ENCODE measurements around the gene DIP2B. TPM values are rescaled to one million over a fixed set of nuclear protein-coding genes. Genes with fewer than 3 reads are reported as not detected.
A peak's percentile ranks its signal among the peaks of the same experiment; 100 is the strongest.
"Not testable (repeated sequence)": the region's sequence is repeated elsewhere in the genome, so short reads cannot be mapped to it uniquely, and the experiment has no call there.

The DIP2B gene
- total RNA-seq, 1 donor from 2014 or later, result 21.3 TPM

DNA sequence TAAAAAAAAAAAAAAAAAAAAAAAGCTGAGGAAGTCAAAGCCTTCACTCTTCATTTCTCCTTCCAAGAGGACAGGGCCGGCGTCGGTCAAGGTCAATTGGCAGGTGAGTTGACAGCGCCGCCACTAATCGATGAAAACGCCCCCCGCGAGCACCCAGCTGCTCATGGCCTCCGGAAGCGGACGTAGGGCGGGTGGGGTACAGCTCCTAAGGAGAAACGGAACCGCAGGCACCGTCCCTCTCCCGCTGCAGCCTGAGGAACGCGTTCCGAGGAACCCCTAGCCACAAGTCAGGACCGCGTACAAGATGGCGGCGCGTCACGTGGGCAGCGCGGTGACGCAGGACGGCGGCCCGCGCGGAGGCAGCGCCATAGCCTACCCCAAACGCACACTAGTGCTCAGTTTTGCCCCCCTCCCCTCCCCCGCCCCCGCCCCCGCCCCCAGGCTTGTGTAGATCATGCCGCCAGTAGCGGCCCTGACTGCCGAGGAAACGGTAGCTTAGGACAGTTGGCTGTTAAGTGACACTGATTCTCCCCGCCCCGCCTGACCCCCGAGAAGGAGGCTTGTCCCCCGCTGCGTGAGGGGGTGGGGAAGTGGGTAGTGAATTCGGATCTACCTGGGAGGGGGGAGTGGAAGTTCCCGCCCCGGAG is 259.0 kb downstream of the DIP2B start, which contains the start of gene ATF1:
Gene ATF1, plus strand, starts transcription at position 463 of the 647 bp plus-strand sequence. CDS start 16,045 bp downstream, outside the sequence.
- DNase-seq (ENCODE audit: low spot score), result peak; percentile 95

DNA sequence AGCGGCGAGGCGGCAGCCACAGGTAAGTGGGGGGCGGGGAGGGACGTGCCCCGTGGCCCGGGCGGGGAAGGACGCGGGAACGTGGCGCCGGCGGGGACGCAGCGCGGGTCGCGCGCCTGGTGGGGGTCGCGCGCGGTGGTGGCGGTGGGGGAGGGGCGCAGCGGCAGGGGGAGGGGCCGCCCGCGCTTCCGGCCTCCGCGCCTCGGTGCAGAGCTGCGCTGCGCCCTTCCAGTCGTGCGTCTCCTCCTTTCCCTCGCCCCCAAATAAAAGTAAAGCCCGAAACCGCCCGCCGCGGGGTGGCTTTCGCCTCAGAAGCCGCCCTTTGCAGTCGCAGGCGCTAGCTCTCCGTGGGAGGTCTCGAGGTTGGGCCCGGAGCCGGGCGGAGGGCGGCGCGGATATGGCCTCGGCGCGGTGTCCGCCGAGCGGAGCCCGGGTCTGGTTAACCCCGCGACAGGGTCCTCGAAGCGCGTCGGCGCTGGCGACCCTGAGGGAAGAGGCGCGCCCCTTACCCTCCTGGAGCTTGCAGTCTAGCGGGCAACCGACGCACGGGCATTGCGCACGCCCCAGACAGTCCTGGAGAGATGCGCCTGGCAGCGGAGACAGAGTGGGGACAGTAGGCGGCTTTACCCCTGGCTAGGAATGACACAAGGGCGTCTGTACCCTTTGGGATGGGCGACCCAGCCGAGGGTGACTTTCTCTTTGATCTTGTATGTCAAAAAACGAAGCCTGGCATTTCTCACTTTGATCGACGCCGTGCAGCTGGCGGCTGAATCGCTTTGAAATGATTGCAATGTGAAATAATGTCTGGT is 259.7 kb downstream of the DIP2B start:
- DNase-seq (ENCODE audit: low spot score), result no peak

DNA sequence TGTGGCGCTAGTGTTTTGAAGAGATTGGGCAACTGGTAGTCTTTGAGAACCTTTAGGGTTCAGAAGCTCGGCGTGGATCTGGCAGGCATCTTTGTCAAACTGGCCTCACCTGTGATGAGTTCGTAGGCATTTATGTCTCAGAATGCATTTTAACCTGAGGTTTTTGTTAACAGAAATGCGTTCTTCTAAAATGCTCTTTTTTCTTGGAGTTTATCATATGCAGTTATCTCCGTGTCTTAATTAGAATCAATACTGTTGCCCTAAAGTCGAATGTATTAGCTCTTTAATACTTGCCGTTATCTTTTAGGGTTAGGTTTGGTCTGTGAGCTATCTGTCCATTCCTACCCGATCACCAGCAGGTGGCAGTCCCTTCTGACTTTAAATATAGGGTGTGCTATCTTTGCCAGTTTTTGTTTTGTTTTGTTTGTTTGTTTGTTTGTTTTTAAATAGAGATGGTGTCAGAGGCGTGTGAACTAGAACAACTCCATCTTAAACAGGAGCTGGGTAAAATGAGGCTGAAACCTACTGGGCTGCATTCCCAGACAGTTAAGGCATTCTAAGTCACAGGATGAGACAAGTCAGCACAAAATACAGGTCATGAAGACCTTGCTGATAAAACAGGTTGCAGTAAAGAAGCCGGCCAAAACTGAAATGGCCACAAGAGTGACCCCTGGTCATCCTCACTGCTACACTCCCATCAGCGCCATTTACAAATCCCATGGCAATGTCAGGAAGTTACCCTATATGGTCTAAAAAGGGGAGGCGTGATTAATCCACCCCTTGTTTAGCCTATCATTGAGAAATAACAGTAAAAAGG is 260.5 kb downstream of the DIP2B start:
- DNase-seq (ENCODE audit: low spot score), result no peak

DNA sequence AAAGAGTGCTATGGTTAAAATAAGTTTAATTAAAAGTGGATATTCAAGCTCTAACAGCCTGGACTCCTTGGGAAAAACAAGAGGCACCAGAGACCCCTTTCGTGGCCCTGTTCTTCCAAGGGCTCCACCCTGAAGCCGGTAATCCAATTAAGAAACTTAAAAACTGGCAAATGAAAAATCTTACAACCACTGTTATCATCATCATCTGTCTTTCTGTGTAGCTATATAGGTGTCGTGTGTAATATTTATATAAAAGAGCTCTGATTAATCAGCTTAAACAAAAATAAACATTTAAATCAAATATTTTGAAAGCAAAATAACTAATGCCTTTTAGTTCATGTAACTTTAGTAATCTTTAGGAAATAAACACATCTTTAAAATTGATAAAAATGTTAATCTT is 263.6 kb downstream of the DIP2B start:
- no peak for DNase-seq (ENCODE audit: low spot score)

DNA sequence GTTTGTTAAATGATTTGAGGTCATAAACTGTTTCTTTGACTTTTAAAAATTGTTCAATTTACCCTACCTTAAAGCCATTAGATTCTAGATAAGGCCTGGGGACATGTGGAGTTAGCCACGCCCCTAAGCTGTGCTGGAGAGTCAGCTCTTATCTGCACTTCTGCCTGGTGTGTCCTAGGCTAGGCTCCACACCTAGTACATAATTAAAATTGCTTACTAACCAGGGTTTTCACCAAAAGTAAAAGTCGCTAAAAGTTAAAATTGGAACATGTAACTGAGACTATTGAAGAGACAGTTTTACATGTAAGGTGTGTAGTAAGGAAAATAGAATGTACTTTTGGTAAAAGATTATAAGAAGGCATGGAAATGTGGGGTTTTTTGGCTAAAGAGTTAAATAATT is 264.0 kb downstream of the DIP2B start:
- DNase-seq (ENCODE audit: low spot score), result not testable (repeated sequence)

DNA sequence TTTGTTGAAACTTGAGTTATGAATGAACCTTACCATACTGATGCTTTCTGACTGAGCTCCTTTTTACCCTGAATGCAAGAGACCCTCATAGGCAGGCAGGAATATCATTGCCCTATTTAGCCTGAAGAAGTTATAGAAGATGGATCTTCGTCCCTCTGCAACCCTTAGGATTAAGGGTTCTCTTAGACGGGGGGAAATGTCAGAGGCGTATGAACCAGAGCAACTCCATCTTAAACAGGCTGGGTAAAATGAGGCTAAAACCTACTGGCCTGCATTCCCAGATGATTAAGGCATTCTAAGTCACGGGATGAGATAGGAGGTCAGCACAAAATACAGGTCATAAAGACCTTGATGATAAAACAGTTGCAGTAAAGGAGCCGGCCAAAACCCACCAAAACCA is 266.6 kb downstream of the DIP2B start:
- no peak for DNase-seq (ENCODE audit: low spot score)

DNA sequence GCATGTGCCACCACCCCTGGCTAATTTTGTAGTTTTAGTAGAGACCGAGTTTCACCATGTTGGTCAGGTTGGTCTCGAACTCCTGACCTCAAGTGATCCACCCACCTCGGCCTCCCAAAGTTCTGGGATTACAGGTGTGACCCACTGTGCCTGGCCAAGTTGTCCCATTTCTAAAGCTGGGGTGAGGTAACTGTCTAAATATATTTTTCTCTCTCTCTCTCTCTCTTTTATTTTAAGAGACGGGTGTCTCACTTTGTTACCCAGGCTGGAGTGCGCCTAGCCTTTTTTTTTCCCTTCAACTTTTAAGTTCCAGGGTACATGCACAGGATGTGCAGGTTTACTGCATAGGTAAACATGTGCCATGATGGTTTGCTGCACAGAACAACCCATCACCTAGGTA is 267.7 kb downstream of the DIP2B start:
- no peak for DNase-seq (ENCODE audit: low spot score)

DNA sequence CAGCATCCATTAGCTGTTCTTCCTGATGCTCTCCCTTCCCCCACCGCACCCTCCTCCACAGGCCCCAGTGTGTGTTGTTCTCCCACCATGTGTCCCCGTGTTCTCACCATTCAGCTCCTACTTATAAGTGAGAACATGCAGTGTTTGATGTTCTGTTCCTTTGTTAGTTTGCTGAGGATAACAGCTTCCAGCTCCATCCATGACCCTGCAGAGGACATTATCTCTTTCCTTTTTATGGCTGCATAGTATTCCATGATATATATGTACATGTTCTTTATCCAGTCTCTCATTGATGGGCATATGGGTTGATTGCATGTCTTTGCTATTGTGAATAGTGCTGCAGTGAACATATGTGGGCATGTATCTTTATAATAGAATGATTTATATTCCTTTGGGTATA is 268.1 kb downstream of the DIP2B start:
- no peak for DNase-seq (ENCODE audit: low spot score)

DNA sequence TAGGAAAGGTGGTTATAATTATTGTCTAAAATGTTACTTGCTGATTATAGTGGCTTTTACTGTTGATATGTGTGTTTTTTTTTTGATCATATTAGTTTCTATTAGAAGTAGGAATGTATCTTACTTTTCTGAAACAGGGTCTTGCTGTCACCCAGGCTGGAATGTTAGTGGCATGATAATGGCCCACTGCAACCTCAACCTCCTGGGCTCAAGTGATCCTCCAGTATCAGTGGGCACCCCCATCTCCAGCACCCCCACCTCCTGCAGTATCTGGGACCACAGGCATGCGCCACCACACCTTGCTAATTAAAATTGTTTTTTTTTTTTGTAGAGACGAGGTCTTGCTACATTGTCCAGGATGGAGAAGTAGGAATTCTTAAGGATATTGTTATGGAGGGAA is 270.5 kb downstream of the DIP2B start:
- no peak for DNase-seq (ENCODE audit: low spot score)

DNA sequence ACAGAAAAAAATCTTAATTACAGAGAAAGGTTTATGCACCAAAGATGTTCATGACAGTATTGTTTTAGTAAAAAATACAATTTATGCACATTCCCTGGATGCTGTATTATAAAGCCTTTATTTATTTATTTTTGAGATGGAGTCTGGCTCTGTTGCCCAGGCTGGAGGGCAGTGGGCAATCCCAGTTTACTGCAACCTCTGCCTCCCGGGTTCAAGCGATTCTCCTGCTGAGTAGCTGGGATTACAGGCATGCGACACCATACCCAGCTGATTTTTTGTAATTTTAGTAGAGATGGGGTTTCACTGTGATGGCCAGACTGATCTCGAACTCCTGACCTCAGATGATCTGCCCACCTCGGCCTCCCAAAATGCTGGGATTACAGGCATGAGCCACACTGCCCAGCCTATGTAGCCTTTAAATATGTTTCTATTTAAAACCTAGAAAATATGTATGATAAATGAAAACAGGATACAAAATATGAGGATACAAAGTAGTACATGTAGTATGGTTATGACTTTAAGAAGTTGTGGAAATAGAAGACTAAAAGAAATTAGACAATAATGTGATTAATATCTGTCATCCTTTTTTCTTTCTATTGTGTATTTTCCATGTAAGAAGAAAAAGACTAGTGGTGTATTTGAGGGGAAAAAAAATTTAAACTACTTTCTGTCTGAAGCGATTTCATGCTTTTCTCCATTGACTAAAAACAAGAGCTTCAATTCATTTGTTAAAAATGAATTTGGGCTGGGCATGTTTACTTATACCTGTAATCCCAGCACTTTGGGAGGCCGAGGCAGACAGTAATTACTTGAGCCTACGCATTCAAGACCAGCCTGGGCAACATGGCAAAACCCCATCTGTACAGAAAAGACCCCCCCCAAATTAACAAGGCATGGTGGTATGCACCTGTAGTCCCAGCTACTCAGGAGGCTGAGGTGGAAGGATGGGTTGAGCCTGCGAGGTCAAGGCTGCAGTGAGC is 272.3 kb downstream of the DIP2B start:
- DNase-seq (ENCODE audit: low spot score), result no peak

DNA sequence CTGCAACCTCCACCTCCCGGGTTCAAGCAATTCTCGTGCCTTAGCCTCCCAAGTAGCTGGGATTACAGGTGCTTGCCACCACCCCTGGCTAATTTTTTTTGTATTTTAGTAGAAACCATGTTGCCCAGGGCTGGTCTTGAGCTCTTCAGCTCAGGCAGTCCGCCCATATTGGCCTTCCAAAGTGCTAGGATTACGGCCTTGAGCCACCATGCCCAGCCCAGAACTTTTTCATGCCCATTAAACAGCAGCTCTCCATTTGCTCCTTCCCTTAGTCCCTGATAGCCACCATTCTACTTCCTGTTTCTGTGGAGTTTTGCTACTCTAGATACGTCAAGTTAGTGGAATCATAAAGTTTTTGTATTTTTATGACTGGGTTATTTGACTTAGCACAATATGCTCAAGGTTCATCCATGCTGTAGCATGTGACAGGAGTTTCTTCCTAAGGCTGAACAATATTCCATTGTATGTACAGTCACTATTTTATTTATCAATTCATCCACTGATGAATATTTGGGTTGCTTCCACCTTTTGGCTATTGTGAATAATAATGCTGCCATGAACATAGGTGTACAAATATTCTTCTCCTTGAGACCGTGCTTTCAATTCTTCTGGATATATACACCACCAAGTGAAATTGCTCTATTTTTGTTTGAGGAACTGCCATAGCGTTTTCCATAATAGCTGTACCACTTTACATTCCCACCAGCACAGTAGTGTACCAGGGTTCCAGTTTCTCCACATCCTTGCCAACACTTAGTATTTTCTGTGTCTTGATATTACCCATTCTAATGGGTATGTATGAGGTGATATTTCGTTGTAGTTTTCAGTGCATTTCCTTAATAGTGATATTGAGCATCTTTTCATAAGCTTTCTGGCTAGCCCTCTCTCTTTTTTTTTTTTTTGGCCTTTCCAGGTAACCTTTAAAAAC is 274.1 kb downstream of the DIP2B start:
- no peak for DNase-seq (ENCODE audit: low spot score)

DNA sequence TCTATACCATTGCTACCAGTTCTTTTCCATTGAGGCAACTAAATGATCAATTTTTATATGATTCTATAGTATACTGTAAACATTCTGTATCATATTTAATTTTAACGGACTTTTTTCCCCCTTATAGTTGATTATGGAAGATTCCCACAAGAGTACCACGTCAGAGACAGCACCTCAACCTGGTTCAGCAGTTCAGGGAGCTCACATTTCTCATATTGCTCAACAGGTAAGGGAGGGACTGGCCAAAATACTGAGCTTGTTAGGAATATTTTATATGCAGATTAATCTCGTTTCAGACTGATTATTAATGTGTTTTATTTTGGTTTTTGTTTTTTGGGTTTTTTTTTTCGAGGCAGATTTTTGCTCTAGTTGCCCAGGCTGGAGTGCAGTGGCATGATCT is 275.2 kb downstream of the DIP2B start:
- DNase-seq (ENCODE audit: low spot score), result no peak

DNA sequence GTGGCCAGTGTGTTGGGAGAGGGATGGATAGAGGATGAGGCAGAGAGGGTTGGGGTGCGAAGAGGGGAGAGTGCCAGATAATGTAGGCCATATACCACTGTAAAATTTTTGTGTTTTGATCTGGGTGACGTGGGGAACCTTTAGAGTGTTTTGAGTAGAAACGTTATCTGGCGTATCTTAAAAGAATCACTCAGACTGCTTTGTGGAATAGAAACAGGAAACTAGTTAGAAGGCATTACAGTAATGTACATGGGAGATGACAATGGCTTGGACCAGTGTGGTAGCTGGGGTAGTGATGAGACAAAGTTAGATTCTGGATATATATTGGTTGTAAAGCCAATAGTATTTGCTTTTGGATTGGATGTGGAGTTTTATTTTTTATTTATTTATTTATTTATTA is 279.7 kb downstream of the DIP2B start:
- no peak for DNase-seq (ENCODE audit: low spot score)

DNA sequence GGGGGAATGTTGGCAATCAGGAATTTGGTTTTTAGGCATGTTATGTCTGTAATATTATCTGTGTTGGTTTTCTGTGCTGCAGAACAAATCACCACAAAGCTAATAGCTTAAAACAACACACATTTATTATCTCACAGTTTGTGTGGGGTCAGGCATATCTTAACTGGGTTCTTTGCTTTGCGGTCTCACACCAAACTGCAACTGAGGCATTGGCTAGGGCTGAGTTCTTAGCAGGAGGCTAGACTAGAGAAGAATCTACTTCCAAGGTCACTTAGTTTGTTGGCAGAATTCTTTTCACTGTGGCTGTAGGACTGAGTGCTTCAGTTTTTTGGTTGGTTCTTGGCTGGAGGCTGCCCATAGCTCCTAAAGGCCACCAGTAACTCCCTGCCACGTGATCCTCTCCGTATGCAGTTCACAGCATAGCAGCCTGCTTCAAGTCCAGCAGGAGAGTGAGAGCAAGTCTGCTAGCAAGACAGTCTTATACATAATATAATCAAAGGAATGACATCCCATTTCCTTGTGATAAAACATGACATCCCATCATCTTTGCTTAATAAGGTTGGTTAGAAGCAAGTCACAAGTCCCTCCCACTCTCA is 280.7 kb downstream of the DIP2B start:
- DNase-seq (ENCODE audit: low spot score), result no peak

DNA sequence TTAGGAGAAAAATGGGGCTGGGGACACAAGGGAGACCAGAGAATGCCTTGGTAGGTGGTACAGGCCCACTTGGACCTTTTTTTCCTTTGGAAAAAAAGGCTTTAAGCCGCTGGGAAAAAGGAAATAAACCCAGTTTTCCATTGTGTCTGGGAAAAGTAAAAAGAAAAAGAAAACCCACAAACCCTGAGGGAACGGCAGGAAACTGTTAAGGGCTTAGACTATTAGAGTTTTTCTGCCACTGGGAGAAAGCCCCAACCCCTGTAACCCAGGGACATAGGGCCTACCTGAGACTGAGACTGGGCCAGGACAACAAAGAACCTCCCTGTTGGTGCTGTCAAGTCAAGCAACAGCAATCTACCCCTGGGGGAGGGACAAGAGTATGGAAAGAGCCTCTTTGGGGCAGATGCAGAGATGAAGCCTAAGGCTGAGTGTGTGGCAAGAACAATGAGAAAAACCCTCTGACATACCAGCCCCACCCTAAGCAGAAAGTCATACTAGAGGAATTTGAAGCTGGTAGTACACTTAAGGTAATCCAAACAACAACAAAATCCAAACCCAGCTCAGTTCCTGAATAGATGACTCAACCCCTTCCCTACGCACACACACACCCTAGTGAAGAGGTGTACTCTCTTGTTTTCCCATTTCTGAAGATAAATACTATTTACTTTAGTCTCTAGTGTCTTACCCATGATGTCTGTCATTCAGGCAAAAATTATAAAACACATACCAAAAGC is 281.9 kb downstream of the DIP2B start:
- DNase-seq (ENCODE audit: low spot score), result no peak

DNA sequence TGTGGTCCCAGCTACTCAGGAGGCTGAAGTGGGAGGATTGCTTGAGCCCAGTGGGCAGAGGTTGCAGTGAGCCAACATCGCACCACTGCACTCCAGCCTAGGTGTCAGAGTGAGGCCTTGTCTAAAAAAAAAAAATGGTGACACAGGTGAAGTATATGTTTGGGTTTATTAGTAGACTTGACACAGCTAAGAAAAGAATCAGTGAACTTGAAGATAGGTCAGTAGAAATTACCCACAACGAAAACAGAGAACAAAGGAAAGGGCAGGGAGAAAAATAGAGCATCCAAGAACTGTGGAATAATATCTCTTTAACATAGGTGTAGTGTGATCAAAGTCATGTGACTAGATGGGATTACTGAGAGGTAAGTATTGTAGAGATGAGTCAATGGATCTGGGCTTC is 282.8 kb downstream of the DIP2B start:
- no peak for DNase-seq (ENCODE audit: low spot score)

DNA sequence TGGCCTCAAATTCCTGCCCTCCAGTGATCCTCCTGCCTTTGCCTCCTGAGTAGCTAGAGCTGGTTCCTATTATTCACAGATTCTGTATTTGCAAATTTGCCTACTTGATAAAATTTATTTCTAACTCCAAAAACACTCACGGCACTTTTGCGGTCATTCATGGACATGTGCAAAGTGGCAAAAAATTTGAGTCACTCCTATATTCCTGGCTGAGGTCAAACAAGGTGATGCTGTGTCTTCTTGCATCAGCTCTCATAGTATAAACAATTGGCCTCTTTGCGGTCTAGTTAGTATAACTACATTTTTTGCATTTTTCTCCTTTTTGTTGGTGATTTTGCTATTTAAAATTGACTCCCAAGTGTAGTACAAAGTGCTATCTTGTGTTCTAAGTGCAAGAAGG is 283.8 kb downstream of the DIP2B start:
- no peak for DNase-seq (ENCODE audit: low spot score)

DNA sequence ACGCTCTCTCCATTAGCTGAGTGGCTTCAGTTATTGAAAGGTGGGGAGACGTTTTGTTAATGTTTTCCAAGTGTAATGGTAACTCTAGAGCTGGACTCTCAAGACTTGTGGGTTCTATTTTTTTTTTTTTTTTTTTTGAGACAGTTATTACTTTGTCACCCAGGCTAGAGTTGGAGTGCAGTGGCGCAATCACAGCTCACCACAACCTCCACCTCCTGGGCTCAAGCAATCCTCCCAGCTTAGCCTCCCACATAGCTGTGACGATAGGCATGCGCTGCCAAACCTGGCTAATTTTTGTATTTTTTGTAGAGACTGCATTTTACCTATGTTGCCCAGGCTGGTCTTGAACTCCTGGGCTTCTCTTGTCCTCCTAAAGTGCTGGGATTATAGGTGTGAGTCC is 285.3 kb downstream of the DIP2B start:
- no peak for DNase-seq (ENCODE audit: low spot score)
